GM19397 (cell line): ENCODE data around the gene CADM3.

Experiments used
- ATAC-seq: cut with Tn5 transposase; IDR thresholded peaks from one replicate; pipeline ENCODE4 v1.9.1; 2021; ENCODE audit warnings: mild to moderate bottlenecking, moderate library complexity; ENCODE audit not compliant: unreplicated experiment

CADM3 gene

GRCh38 chr1:159204161-159205141 is 33.0 kb downstream of the CADM3 start, which contains the start of gene ACKR1:
ACKR1 (plus strand) TSS chr1:159204875; CDS start chr1:159204960, 85 bp downstream.
- ATAC-seq = no peak

DNA sequence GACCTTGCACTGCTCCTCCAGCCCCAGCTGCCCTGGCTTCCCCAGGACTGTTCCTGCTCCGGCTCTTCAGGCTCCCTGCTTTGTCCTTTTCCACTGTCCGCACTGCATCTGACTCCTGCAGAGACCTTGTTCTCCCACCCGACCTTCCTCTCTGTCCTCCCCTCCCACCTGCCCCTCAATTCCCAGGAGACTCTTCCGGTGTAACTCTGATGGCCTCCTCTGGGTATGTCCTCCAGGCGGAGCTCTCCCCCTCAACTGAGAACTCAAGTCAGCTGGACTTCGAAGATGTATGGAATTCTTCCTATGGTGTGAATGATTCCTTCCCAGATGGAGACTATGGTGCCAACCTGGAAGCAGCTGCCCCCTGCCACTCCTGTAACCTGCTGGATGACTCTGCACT is 33.8 kb downstream of the CADM3 start:
- ATAC-seq = no peak

DNA sequence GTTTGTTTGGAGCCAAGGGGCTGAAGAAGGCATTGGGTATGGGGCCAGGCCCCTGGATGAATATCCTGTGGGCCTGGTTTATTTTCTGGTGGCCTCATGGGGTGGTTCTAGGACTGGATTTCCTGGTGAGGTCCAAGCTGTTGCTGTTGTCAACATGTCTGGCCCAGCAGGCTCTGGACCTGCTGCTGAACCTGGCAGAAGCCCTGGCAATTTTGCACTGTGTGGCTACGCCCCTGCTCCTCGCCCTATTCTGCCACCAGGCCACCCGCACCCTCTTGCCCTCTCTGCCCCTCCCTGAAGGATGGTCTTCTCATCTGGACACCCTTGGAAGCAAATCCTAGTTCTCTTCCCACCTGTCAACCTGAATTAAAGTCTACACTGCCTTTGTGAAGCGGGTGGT is 34.7 kb downstream of the CADM3 start:
- no peak for ATAC-seq

DNA sequence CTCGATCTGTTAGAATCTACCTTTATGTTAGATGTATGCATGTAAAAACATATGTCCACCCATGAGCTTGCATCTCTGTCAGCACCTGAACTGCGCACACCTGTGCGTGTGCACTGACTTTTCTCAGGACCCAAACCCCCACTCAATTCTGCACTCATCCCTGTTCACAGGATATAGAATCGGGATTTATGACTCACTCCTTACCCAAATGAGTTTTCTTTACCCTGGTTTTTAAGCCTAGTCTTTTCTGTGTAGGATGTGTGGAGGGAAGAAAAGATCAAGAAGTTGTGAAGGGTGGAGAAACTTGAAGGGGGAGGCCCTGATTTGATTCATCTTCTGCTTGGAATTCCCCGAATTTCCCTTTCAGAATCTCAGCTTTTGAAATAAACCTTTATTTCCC is 35.7 kb downstream of the CADM3 start:
- no peak for ATAC-seq

GRCh38 chr1:159207774-159208173 is 36.4 kb downstream of the CADM3 start:
- no peak for ATAC-seq

GRCh38 chr1:159208175-159208825 is 36.9 kb downstream of the CADM3 start:
- ATAC-seq = no peak

DNA sequence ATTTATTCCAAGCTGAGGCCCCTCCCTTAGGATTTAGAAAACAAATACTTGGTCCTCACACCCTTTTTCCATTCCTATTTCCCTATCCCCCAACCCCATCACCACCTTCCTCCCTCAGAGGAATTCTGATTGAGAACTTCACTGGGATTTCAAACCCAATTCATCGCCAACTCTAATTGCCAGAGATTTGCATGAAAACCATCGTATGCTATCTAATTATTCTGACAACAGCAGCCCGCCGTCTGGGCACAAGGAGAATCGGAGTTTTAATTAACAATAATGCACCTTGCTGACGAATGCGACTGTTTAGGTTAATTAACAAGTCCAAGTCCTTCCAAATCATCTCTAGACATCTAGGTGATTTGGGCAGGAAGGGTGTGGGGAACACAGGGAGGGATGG is 37.6 kb downstream of the CADM3 start:
- ATAC-seq = no peak

GRCh38 chr1:159211331-159212136 is 40.1 kb downstream of the CADM3 start:
- ATAC-seq = no peak

DNA sequence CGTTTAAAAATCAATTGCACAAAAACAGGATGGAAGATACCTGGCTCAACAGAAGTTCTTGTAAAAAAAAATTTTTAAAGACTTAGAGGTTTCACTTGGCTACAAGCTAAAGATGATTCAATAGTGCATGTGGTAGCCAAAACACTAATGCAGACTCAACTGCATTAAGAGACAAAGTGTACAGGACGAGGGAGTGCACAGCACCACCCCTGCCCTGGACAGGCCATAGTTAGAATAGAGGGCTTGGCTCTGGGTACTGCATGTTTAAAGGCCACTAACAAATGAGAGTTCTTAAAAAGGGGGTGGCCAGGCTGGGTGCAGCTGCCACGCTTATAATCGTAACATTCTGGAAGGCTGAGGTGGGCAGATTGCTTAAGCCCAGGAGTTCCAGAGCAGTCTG is 41.2 kb downstream of the CADM3 start:
- no peak for ATAC-seq

DNA sequence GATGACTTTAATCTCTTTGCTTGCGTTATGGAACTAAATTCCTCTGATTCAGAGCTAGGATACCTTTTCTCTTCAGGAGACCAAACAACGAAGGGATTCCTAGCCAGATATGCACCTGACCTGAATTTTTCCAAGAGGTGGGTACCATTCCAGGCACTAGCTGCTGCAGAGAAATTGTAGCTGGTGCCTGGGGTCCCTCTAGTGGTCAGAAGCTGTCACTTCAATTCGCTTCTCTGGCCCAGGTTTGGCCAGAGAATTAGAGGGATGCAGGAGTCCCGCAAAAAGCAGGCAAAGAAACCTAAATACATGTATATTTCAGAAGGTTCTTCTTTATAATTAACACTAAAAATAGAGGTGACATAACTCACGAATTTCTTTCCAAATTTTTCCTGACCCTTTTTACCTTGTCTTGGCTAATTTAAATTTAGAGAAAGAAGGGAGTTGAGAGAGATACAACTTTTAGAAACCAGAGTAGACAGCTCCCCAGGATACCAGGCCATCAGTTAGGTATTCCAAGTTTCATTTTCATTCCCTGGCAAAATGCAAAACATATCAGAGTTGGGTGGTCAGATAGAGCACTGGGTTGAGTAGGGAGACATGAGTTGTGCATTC is 42.8 kb downstream of the CADM3 start:
- ATAC-seq = no peak

DNA sequence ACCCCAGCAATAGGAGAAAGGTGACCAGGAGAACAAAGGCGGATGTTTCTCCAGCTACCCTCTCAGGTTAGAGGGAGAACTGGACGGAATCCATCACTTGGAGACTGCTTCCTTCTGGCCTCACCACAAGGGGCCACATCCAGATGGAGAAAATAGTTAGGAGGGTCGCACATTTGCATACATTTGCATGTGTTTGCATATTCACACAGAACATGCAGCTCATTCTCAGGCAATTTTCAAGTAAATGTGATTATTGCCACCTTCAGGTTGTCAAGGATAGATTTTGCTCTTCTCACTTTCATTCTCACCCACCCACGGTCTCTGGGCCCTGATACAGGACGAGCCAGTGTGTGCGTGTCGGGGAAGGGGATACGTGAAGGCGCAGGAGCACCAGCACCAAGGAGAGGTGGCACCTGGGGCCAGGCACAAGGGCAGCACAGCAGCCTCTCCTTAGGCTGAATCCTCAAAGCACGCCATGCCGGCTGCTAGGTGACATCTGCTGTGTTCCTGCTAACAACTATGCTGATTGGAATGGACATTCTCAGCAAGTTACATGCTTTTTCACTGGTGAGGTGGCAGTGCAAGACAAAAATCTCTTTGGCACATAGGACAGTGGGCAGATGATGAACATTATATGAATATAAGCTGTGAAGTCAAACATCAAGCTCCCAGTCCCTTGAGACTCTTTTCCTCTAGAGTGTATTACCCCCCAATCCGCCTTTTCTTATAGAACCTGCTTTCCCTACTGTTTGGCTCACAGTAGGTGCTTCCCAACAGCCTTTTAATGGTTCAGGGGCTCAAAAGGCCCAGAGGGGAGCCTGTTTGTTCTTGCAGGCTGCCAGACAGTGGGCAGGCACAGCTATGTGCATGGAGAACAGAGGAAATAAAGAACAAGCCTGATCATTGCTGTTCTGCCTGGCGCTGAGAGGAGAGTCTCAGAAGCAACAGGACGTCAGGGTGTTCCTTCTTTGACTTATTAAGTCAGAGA is 47.5 kb downstream of the CADM3 start:
- no peak for ATAC-seq

DNA sequence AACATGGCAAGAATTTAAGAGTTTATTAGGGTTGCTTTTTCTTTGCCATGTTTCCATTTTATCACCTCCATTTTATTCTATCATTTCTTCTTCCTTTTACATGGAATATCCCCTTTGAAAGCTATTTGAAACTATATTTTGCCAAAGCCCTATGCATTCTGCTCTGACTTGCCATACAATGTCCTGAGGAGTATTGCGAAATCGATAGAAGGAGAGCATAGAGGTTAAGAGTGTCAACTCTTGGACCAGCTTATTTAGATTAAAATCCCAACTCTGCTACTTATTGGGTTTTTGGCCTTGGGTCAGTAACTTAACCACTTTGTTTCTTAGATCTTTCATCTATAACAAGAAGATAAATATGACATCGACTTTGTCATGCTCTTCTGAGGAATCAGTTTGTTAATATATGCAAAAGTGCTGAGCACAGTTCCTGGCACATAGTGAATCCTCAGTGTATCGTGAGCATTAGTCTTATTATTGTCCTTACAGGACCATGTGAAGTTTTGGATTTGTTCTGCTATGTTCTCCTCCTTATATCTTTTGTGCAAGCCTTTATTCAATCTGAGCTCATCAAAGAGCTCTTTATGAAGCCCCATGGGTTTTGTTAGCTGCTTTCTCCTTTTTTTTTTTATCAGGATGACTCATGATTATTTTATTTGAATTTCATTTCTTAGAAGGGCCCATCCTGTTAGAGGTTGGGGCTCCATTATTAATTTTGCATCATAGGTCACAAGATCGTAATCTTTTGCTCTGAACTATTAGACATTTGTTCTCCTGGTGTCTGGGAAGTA is 50.9 kb downstream of the CADM3 start:
- ATAC-seq = no peak

DNA sequence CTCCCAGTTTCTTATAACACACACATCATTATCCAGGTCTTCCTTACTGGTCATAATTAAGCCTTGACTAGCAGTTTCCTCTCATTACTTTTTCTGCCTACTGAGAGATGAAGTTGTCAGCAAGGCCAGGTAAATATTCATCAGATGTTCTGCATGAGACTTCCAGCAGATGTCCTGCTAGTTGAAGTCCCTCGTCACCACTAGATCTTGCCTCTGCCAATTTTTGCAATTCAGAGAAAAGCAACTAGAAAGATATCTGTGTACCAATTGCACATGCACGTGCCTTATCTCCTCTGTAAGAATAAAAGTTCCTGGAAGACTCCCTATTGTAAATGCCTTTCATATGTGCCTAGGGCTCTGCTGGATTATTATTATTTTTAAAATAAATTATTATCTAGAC is 51.6 kb downstream of the CADM3 start:
- ATAC-seq = no peak

DNA sequence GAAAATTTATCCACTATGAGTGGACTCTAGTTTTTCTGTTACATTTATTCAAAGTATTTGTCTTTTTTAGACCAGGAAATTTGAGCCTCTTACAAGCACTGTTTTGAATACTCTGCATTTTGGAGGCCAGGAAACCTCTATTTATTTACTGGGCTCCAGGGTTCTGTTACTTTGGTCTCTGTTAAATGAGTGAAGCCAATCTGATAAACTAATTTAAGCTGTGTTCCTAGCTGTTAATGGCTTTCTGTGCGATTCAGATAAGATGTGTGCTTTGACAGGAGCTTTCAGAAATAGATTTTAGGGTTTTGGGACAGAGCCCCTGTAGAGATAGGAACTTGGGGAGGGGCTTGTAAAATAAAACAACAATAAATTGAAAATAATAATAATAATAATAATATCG is 57.1 kb downstream of the CADM3 start:
- no peak for ATAC-seq

GRCh38 chr1:159229260-159229885 is 58.0 kb downstream of the CADM3 start:
- no peak for ATAC-seq

DNA sequence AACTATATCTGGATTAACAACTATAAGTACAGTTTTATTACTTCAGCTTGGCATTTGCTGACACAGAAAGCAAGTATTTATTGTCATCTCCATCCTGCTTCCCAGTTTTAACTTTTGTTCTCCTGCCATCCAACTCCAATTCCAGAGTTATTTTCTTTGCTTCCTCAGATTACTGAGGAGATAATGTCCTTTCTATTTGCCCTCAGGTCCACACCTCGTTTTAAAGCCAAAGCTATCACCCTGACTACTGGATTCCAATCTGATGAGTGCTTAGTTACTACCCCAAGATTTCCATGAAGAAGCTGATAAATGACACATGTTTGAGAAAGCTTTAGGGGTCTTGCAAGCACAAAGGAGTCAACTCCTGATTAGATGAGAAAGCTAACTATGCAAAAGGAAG is 58.5 kb downstream of the CADM3 start:
- no peak for ATAC-seq

GRCh38 chr1:159239551-159240220 is 68.3 kb downstream of the CADM3 start:
- ATAC-seq = peak; percentile 93

- no peak for ATAC-seq
Measured at GRCh38 chr1:159247266-159247665, 75.9 kb downstream of the CADM3 start.
